ENCODE results near the gene PPP1R15B. TPM values are rescaled to one million over a fixed set of nuclear protein-coding genes. Genes with fewer than 3 reads are reported as not detected.

The PPP1R15B gene
- total and polyA plus RNA-seq, 4 donors: 14.6 to 57.0 (median 36.8) TPM

DNA sequence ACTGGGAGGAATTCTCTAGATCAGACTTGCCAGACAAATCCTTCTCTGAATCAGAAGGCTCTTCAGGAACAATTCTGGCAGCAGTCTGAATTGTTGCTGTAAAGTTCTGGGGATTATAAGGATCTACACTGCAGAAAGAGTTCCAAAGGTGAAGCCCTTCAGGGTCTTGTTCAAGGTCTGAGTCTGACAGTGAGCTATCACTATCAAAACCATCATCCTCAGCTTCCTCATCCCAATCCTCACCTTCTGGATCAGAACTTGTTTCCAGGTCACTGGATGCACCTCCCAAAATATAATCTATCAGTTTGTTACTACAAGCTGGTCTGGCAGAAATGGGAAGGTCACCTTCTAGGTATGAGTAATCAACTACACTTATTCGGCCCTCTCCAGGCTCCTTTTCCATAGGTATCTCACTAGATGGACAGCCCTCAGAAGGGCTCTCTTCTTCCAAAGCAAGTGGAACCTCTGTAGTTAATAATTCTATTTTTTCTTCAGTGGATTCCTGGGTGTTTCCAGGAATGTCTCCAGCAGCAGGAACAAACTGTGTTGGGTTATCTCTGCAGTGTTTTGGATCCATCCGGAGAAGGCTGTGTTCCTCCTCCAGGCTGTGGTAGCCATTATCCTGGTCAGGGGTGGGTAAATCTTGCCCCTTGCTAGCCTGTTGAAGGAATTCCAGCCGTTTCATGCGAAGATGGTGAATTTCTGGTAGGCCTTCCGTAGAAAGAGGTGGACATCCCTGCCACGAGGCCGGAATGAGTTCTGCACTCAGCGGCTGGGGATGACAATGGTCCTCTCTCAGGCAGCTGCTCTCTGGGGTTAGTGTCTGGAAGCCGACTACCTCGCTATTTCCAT is 1.6 kb downstream of the PPP1R15B start:
- Histone ChIP-seq H3K27me3 (ENCODE audit: control insufficient read depth in 3 of 3, insufficient read depth in 3 of 3, low read length in 2 of 3) (no peaks in the 10 kb centered on the region), H3K36me3 (ENCODE audit: control insufficient read depth in 4 of 4, insufficient read depth in 4 of 4, low read length in 4 of 4) (peaks cover 0 to 12% (median 8%) of the 10 kb centered on the region in 4 donors), H3K9me3 (ENCODE audit: control insufficient read depth in 4 of 4, insufficient read depth in 3 of 4, low read length in 3 of 4) (no peaks in the 10 kb centered on the region), H3K27ac (ENCODE audit: low read depth in 1 of 2, low read length in 1 of 2) (peak overlapping the region; percentile 99), H3K4me1 (ENCODE audit: control insufficient read depth in 5 of 5, insufficient read depth in 5 of 5, low read length in 5 of 5) (peaks cover 0 to 26% (median 5%) of the 10 kb centered on the region in 5 donors), H3K4me3 (peak overlapping the region; percentile 92), H3K9ac (ENCODE audit: insufficient read depth in 1 of 2, low read length in 2 of 2) (peak overlapping the region; percentile 89 to 99)
- no peak for TF ChIP-seq CTCF (IDR thresholded peaks at IDR 0.05; ENCODE audit: control extremely low read depth, extremely low read depth)
- DNase-seq: no peak
- WGBS, 2 donors: 0 to 1% methylated on average over 10 of the region's 10 CpGs
- ATAC-seq (ENCODE audit: insufficient read depth, low FRiP score): no peak

GRCh38 chr1:204409123-204409522 is 2.5 kb downstream of the PPP1R15B start:
- Histone ChIP-seq H3K36me3 (ENCODE audit: control insufficient read depth in 4 of 4, insufficient read depth in 4 of 4, low read length in 4 of 4) (peaks cover 6 to 17% (median 11%) of the 10 kb centered on the region in 4 donors), H3K9ac (ENCODE audit: insufficient read depth in 1 of 2, low read length in 2 of 2) (peak overlapping the region; percentile 89 to 99), H3K4me1 (ENCODE audit: control insufficient read depth in 5 of 5, insufficient read depth in 5 of 5, low read length in 5 of 5) (peaks cover 0 to 26% (median 5%) of the 10 kb centered on the region in 5 donors), H3K27ac (ENCODE audit: low read depth in 1 of 2, low read length in 1 of 2) (peak overlapping the region; percentile 63 to 99), H3K9me3 (ENCODE audit: control insufficient read depth in 4 of 4, insufficient read depth in 3 of 4, low read length in 3 of 4) (no peaks in the 10 kb centered on the region), H3K4me3 (peak overlapping the region; percentile 92), H3K27me3 (ENCODE audit: control insufficient read depth in 3 of 3, insufficient read depth in 3 of 3, low read length in 2 of 3) (no peaks in the 10 kb centered on the region)
- no peak for ATAC-seq (ENCODE audit: insufficient read depth, low FRiP score)
- 0 to 1% methylated on average over 3 of the region's 3 CpGs for WGBS, 2 donors
- peak in 2 of 3 donors; percentile 26 to 36 for DNase-seq
- TF ChIP-seq CTCF (IDR thresholded peaks at IDR 0.05; ENCODE audit: control extremely low read depth, extremely low read depth): no peak

- 0 to 3% methylated on average over 1 of the region's 1 CpG for WGBS, 2 donors
- Histone ChIP-seq H3K27me3 (ENCODE audit: control insufficient read depth in 3 of 3, insufficient read depth in 3 of 3, low read length in 2 of 3) (no peaks in the 10 kb centered on the region), H3K9ac (ENCODE audit: insufficient read depth in 1 of 2, low read length in 2 of 2) (peak overlapping the region; percentile 68 to 89), H3K27ac (ENCODE audit: low read depth in 1 of 2, low read length in 1 of 2) (peak overlapping the region in 1 of 2 donors; percentile 10), H3K9me3 (ENCODE audit: control insufficient read depth in 4 of 4, insufficient read depth in 3 of 4, low read length in 3 of 4) (no peaks in the 10 kb centered on the region), H3K4me3 (peak overlapping the region; percentile 21), H3K36me3 (ENCODE audit: control insufficient read depth in 4 of 4, insufficient read depth in 4 of 4, low read length in 4 of 4) (peaks cover 8 to 21% (median 12%) of the 10 kb centered on the region in 4 donors), H3K4me1 (ENCODE audit: control insufficient read depth in 5 of 5, insufficient read depth in 5 of 5, low read length in 5 of 5) (peaks cover 0 to 26% (median 5%) of the 10 kb centered on the region in 5 donors)
- DNase-seq (peak in 1 of 3 donors; percentile 17), ATAC-seq (ENCODE audit: insufficient read depth, low FRiP score) (no peak)
- TF ChIP-seq CTCF (IDR thresholded peaks at IDR 0.05; ENCODE audit: control extremely low read depth, extremely low read depth): no peak
These were observed 3.0 kb downstream of the PPP1R15B start for GRCh38 chr1:204408602-204409001.
